ENCODE results near the gene TLCD1. TPM values are rescaled to one million over a fixed set of nuclear protein-coding genes. Genes with fewer than 3 reads are reported as not detected.

The TLCD1 gene
- total and polyA plus RNA-seq, 2 experiments from 2014 or later, result 4.8 to 14.2 TPM

DNA sequence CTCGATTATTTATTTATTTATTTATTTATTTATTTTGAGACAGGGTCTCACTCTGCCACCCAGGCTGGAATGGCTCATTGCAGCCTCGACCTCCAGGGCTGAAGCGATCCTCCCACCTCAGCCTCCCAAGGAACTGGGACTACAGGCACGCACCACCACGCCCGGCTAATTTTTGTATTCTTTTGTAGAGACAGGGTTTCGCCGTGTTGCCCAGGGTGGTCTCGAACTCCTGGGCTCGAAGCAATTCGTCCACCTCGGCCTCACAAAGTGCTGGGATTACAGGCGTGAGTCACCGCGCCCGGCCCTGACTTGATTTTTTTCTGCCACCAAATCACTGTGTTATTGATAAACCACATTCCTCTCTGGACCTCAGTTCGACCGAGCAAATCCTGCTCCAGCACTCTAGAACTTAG, 7.0 kb downstream of the TLCD1 start:
- no peak for TF ChIP-seq EZH2 (IDR thresholded peaks at IDR 0.05; ENCODE audit: insufficient read depth, poor library complexity, severe bottlenecking)
- TF ChIP-seq EZH2phosphoT487 (IDR thresholded peaks at IDR 0.05; ENCODE audit: insufficient read depth, low read depth), result no peak
- H3K4me1 ChIP-seq (ENCODE audit: insufficient read depth), result peaks cover 33% of the 10 kb centered on the region
- DNase-seq, result no peak
- H3K9me2 ChIP-seq (ENCODE audit: insufficient read depth), result no peaks in the 10 kb centered on the region
- peaks cover 36% of the 10 kb centered on the region; the same call in 1 of the 2 replicates for H3K36me3 ChIP-seq (ENCODE audit: low read depth)
- in situ Hi-C loops (cut with MboI), result no loop called here
- no peaks in the 10 kb centered on the region for H3K9me3 ChIP-seq (ENCODE audit: low read depth)
- peak overlapping the region; percentile 61 for H2AFZ ChIP-seq
- H3K27me3 ChIP-seq (replicated peaks; ENCODE audit: insufficient read depth), result no peaks in the 10 kb centered on the region
- peaks cover 66% of the 10 kb centered on the region for H3K79me2 ChIP-seq (ENCODE audit: insufficient read depth)
- H3K4me2 ChIP-seq (ENCODE audit: unreplicated experiment), result peak overlapping the region; percentile 93
- H3F3A ChIP-seq (ENCODE audit: insufficient read depth), result peaks cover 37% of the 10 kb centered on the region
- peak overlapping the region; percentile 93 for H3K9ac ChIP-seq
- 10 to 13% methylated on average over 18 of the region's 18 CpGs for whole genome bisulfite sequencing, 2 experiments (ENCODE audit: low coverage in 1 of 2, low lambda C conversion rate in 2 of 2, missing lambda C conversion rate in 2 of 2)
- peak overlapping the region; percentile 87 for H3K27ac ChIP-seq
- H3K4me3 ChIP-seq, result peak overlapping the region; percentile 83
- H4K20me1 ChIP-seq (ENCODE audit: insufficient read depth), result no peaks in the 10 kb centered on the region

DNA sequence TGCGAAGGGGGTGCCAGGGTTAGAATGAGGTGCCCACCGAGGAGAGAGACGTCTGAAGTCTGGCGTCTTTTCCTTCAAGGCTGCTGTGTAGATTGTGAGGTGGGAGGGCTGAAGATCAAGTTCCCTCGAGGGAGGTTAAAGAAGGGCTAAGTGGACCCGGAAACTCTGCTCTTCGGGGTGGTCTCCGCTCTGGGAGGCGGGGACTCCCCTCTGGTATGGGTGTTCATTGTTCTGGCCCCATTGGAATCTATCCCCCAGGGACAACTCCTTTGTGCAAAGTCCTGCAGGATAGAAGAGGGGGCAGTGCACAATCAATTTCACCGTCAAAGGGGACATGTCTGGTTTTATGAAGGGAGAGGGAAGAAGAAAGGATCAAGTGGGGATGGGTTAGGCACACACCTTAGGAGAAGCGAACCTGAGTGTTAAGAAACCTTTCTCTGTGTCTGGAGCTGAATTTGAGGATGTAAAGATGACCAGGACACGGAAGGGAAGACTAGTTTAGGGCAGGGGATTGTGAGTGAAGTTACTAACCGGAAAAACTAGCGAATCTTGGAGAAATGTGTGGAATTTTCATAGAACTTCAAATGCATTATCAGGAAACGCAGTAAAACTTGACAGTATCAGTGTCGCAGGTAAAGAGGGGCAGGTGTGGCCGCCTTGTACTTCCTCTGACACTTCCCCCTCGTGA, 7.6 kb downstream of the TLCD1 start:
- Histone ChIP-seq H3K36me3 (ENCODE audit: low read depth) (peaks cover 35% of the 10 kb centered on the region; the same call in 1 of the 2 replicates), H2AFZ (peak overlapping the region; percentile 75), H3K4me1 (ENCODE audit: insufficient read depth) (peaks cover 30% of the 10 kb centered on the region), H3K4me2 (ENCODE audit: unreplicated experiment) (peak overlapping the region; percentile 93), H3K27ac (peak overlapping the region; percentile 87), H3K4me3 (peak overlapping the region; percentile 83), H4K20me1 (ENCODE audit: insufficient read depth) (no peaks in the 10 kb centered on the region), H3K79me2 (ENCODE audit: insufficient read depth) (peaks cover 65% of the 10 kb centered on the region), H3F3A (ENCODE audit: insufficient read depth) (peaks cover 34% of the 10 kb centered on the region), H3K9ac (peak overlapping the region; percentile 93), H3K27me3 (replicated peaks; ENCODE audit: insufficient read depth) (no peaks in the 10 kb centered on the region), H3K9me3 (ENCODE audit: low read depth) (no peaks in the 10 kb centered on the region), H3K9me2 (ENCODE audit: insufficient read depth) (no peaks in the 10 kb centered on the region)
- in situ Hi-C loops (cut with MboI), result no loop called here
- TF ChIP-seq EZH2phosphoT487 (IDR thresholded peaks at IDR 0.05; ENCODE audit: insufficient read depth, low read depth), result no peak
- TF ChIP-seq EZH2 (IDR thresholded peaks at IDR 0.05; ENCODE audit: insufficient read depth, poor library complexity, severe bottlenecking), result no peak
- WGBS, 2 experiments (ENCODE audit: low coverage in 1 of 2, low lambda C conversion rate in 2 of 2, missing lambda C conversion rate in 2 of 2), result 10 to 12% methylated on average over 18 of the region's 18 CpGs
- peak; percentile 39 for DNase-seq

DNA sequence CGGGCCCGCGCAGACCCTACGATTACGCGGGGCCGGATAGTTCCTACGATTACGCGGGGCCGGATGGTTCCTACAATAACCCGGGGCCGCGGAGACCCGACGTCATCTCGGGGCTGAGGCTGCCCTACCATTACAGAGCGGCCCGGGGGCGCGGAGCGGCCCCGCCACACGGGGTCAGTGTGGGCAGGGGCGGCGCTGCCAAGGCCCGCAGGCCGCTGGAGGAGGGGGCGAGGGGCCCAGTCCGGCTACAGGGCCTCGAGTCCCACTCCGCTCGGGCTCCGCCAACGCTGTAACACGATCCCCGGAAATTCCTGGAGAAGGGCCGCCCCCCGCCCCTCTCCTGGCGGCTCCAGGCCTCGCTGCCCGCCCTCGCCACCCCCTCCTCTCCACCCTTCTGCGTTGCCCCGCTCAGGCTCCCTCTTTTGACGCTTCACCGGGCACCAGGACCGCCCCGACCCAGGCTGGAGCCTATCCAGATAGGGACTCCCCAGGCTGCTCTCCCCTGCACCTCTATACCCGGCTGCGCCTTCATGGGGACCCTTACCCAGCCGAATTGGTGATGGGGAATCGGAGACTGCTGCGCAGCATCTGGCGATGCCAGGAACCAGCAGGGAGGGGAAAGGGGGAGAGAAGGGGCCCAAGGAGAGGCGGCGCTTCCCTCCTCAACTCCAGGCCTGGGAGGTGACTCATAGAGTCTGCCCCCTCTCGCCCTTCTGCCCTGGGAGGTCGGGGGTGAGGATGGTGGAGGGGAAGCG, 8.3 kb downstream of the TLCD1 start, which contains the start of gene RAB34:
TSS of gene RAB34 (minus strand) at position 291 of the 755 bp plus-strand sequence. CDS start 602 bp downstream, outside the sequence.
- Histone ChIP-seq H2AFZ (peak within 1 kb of the TSS; percentile 75), H3K4me3 (peak within 1 kb of the TSS; percentile 83), H3K9ac (peak within 1 kb of the TSS; percentile 93), H3K27me3 (replicated peaks; ENCODE audit: insufficient read depth) (no peaks in the 10 kb centered on the region), H3K9me2 (ENCODE audit: insufficient read depth) (no peaks in the 10 kb centered on the region), H3K79me2 (ENCODE audit: insufficient read depth) (peaks cover 58% of the 10 kb centered on the region), H3K4me1 (ENCODE audit: insufficient read depth) (peaks cover 24% of the 10 kb centered on the region), H3K4me2 (ENCODE audit: unreplicated experiment) (peak within 1 kb of the TSS; percentile 93), H4K20me1 (ENCODE audit: insufficient read depth) (no peaks in the 10 kb centered on the region), H3K27ac (peak within 1 kb of the TSS; percentile 87), H3K36me3 (ENCODE audit: low read depth) (peaks cover 29% of the 10 kb centered on the region; the same call in 1 of the 2 replicates), H3F3A (ENCODE audit: insufficient read depth) (peaks cover 31% of the 10 kb centered on the region), H3K9me3 (ENCODE audit: low read depth) (no peaks in the 10 kb centered on the region)
- DNase-seq, result peak; percentile 89
- in situ Hi-C loops (cut with MboI), result no loop called here
- 1 to 3% methylated on average over 42 to 55 of the region's 60 CpGs for WGBS, 2 experiments (ENCODE audit: low coverage in 1 of 2, low lambda C conversion rate in 2 of 2, missing lambda C conversion rate in 2 of 2)
- TF ChIP-seq EZH2phosphoT487 (IDR thresholded peaks at IDR 0.05; ENCODE audit: insufficient read depth, low read depth) (no peak), EZH2 (IDR thresholded peaks at IDR 0.05; ENCODE audit: insufficient read depth, poor library complexity, severe bottlenecking) (no peak)

DNA sequence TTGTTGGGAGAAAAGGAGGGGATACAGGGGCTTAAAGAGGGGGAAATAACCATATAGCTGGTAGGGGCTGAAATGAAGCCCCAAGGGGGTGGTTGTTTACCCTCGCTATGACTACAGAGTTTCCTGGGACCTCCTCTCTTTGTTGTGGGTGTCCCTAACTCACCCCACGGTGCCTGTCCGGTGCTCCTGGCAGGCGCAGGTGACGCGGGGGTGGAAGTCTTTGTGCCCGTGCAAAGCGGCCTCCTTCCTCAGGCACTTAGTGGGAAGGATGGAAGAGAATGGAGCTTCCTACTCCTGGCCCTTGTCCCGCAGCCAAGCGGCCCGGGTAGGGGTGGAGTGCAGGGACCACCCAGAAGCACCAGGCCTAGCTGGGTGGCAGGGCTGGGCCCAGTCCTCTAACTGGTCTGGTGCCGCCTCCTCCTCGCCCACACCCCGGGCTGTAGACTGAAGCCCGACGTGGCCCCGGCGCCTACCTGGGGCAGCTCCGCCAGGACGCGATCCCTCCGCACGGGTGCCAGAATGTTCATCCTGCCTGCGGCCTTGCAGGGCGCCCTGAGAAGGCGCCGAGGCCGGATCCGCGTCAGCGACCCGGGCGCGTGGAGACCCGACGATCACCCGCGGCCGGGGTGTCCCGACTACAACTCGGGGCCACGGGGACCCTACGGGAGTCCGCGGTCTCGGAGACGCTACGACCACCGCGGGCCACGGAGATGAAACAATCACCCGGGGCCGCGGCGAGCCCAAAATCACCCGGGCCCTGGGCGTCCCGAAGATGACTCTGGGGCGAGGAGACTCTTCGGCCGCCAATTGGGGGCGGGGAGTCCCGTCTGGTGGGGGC, 9.1 kb downstream of the TLCD1 start:
- peaks cover 21% of the 10 kb centered on the region for H3K4me1 ChIP-seq (ENCODE audit: insufficient read depth)
- H3K36me3 ChIP-seq (ENCODE audit: low read depth), result peaks cover 24% of the 10 kb centered on the region; the same call in 1 of the 2 replicates
- H3K27me3 ChIP-seq (replicated peaks; ENCODE audit: insufficient read depth), result no peaks in the 10 kb centered on the region
- H2AFZ ChIP-seq, result peak overlapping the region; percentile 53
- no peaks in the 10 kb centered on the region for H3K9me2 ChIP-seq (ENCODE audit: insufficient read depth)
- H3K4me3 ChIP-seq, result peak overlapping the region; percentile 83
- peak overlapping the region; percentile 87 for H3K27ac ChIP-seq
- WGBS, 2 experiments (ENCODE audit: low coverage in 1 of 2, low lambda C conversion rate in 2 of 2, missing lambda C conversion rate in 2 of 2), result 2% methylated on average over 50 to 61 of the region's 63 CpGs
- H4K20me1 ChIP-seq (ENCODE audit: insufficient read depth), result no peaks in the 10 kb centered on the region
- peak overlapping the region; percentile 93 for H3K9ac ChIP-seq
- no peaks in the 10 kb centered on the region for H3K9me3 ChIP-seq (ENCODE audit: low read depth)
- H3K4me2 ChIP-seq (ENCODE audit: unreplicated experiment), result peak overlapping the region; percentile 93
- H3F3A ChIP-seq (ENCODE audit: insufficient read depth), result peaks cover 31% of the 10 kb centered on the region
- TF ChIP-seq EZH2 (IDR thresholded peaks at IDR 0.05; ENCODE audit: insufficient read depth, poor library complexity, severe bottlenecking), result no peak
- TF ChIP-seq EZH2phosphoT487 (IDR thresholded peaks at IDR 0.05; ENCODE audit: insufficient read depth, low read depth), result no peak
- DNase-seq, result peak; percentile 73
- peaks cover 50% of the 10 kb centered on the region for H3K79me2 ChIP-seq (ENCODE audit: insufficient read depth)
- in situ Hi-C loops (cut with MboI), result no loop called here

All from GM23248 (cell line).